ENCODE measurements around the gene KRT37. TPM values are rescaled to one million over a fixed set of nuclear protein-coding genes. Genes with fewer than 3 reads are reported as not detected.

The KRT37 gene
- total RNA-seq, 2 donors from 2014 or later: not detected

DNA sequence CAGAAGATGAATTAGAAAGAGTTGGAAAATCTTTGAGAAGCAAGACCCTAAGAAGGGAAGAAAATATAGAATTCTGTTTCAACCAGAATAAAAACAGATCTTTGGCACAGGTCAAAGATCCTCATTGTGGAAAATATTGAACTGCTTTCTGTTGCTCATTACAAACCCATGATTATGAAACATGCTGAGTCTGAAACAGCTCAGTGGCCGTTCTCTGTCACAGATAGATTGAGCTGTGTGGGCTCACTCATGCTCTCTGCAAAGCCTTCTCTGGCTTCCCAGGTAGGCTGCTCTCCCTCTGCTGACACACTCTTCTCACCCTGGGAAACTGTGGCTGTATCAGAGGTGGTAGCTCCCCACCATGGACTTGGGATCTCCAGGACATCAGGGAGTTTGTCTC is 19.8 kb upstream of the KRT37 start:
- no peak overlapping the region for H3K27ac ChIP-seq (ENCODE audit: low read depth, low read length)

DNA sequence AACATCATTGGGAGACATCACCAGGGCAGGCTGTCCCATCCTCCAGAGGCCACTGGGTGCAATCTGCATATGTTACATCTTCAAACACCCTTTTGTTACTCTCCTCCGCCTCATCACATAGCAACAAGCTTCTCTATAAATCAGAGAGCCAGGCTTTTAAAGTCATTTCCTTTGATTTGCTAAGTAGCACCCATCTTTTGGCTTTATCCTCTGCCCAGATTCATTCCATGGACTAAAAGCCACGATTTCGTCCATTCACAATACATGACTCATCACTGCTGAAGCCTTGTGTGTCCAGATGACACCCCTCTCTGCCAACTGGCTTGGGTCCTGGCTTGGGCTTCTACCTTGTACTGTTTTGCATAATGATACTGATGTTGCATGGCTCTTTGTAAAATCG is 18.4 kb upstream of the KRT37 start:
- peaks cover 7% of the 10 kb centered on the region for H3K27me3 Mint-ChIP-seq (ENCODE audit: insufficient read depth)
- no peaks in the 10 kb centered on the region for H3K4me1 Mint-ChIP-seq
- Histone ChIP-seq H3K4me1 (ENCODE audit: control insufficient read depth, insufficient read depth, low read length) (no peaks in the 10 kb centered on the region), H3K27ac (ENCODE audit: low read depth, low read length) (no peak overlapping the region), H3K36me3 (ENCODE audit: control insufficient read depth, insufficient read depth, low read length) (no peaks in the 10 kb centered on the region), H3K27me3 (ENCODE audit: control insufficient read depth, insufficient read depth, low read length, poor library complexity, severe bottlenecking) (no peaks in the 10 kb centered on the region), H3K9ac (ENCODE audit: extremely low read depth, low read length, poor library complexity, severe bottlenecking) (no peak overlapping the region), H3K9me3 (ENCODE audit: control insufficient read depth, low read length) (no peaks in the 10 kb centered on the region), H3K4me3 (ENCODE audit: low read length) (no peak overlapping the region)
- TF ChIP-seq, protein P1, sequence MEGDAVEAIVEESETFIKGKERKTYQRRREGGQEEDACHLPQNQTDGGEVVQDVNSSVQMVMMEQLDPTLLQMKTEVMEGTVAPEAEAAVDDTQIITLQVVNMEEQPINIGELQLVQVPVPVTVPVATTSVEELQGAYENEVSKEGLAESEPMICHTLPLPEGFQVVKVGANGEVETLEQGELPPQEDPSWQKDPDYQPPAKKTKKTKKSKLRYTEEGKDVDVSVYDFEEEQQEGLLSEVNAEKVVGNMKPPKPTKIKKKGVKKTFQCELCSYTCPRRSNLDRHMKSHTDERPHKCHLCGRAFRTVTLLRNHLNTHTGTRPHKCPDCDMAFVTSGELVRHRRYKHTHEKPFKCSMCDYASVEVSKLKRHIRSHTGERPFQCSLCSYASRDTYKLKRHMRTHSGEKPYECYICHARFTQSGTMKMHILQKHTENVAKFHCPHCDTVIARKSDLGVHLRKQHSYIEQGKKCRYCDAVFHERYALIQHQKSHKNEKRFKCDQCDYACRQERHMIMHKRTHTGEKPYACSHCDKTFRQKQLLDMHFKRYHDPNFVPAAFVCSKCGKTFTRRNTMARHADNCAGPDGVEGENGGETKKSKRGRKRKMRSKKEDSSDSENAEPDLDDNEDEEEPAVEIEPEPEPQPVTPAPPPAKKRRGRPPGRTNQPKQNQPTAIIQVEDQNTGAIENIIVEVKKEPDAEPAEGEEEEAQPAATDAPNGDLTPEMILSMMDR (conservative IDR thresholded peaks at IDR 0.05): no peak
- H3K9me3 Mint-ChIP-seq: no peaks in the 10 kb centered on the region
- H3K36me3 Mint-ChIP-seq (ENCODE audit: low read depth): no peaks in the 10 kb centered on the region
- DNase-seq: no peak
- H3K27ac Mint-ChIP-seq: no peak overlapping the region
- no peak overlapping the region for H3K4me3 Mint-ChIP-seq
- WGBS, 2 experiments (ENCODE audit: insufficient coverage in 1 of 2, insufficient read length in 1 of 2): 79 to 86% methylated on average over 4 of the region's 4 CpGs

More for the DNA sequence above, 19.8 kb upstream of the KRT37 start:
- Mint-ChIP-seq H3K9me3 (no peaks in the 10 kb centered on the region), H3K27ac (no peak overlapping the region), H3K4me3 (no peak overlapping the region), H3K4me1 (no peaks in the 10 kb centered on the region), H3K27me3 (ENCODE audit: insufficient read depth) (peaks cover 12% of the 10 kb centered on the region), H3K36me3 (ENCODE audit: low read depth) (no peaks in the 10 kb centered on the region)
- WGBS, 2 experiments (ENCODE audit: insufficient coverage in 1 of 2, insufficient read length in 1 of 2): 88 to 91% methylated on average over 1 of the region's 1 CpG
- Histone ChIP-seq H3K9me3 (ENCODE audit: control insufficient read depth, low read length) (no peaks in the 10 kb centered on the region), H3K27me3 (ENCODE audit: control insufficient read depth, insufficient read depth, low read length, poor library complexity, severe bottlenecking) (no peaks in the 10 kb centered on the region), H3K4me3 (ENCODE audit: low read length) (no peak overlapping the region), H3K4me1 (ENCODE audit: control insufficient read depth, insufficient read depth, low read length) (no peaks in the 10 kb centered on the region), H3K36me3 (ENCODE audit: control insufficient read depth, insufficient read depth, low read length) (no peaks in the 10 kb centered on the region), H3K9ac (ENCODE audit: extremely low read depth, low read length, poor library complexity, severe bottlenecking) (no peak overlapping the region)
- DNase-seq: no peak
- TF ChIP-seq, protein P1 (conservative IDR thresholded peaks at IDR 0.05): no peak

DNA sequence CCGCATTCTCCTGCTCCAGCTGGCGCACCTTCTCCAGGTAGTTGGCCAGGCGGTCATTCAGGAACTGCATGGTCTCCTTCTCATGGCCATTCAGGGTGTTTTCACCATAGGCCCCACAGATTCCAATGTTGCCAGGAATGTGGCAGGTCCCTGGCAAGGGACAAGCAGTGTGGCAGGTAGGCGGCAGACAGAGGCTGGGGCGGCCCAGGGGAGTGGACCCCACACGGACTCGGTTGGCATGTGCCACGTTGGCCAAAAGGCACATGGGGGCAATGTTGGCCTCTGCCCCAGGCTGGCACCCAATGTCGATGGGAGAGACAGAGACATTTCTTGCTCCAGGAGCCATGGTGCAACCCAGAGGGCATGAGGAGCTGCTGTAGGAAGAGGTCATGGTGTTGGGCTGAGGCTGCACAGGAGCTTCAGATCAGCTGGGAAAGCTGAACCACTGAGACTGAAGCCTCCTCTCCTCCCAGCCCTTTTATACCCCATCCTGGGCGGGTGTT is 16.2 kb upstream of the KRT37 start, which contains the start of gene KRT38:
KRT38 (minus strand) TSS at position 453 of the 503 bp plus-strand sequence; CDS start at position 391, 62 bp downstream.
- Mint-ChIP-seq H3K4me3 (no peak within 1 kb of the TSS), H3K27ac (no peak within 1 kb of the TSS), H3K9me3 (no peaks in the 10 kb centered on the region), H3K4me1 (no peaks in the 10 kb centered on the region), H3K27me3 (ENCODE audit: insufficient read depth) (peaks cover 7% of the 10 kb centered on the region), H3K36me3 (ENCODE audit: low read depth) (no peaks in the 10 kb centered on the region)
- no peak for DNase-seq
- Histone ChIP-seq H3K9ac (ENCODE audit: extremely low read depth, low read length, poor library complexity, severe bottlenecking) (no peak within 1 kb of the TSS), H3K4me1 (ENCODE audit: control insufficient read depth, insufficient read depth, low read length) (no peaks in the 10 kb centered on the region), H3K4me3 (ENCODE audit: low read length) (no peak within 1 kb of the TSS), H3K9me3 (ENCODE audit: control insufficient read depth, low read length) (no peaks in the 10 kb centered on the region), H3K36me3 (ENCODE audit: control insufficient read depth, insufficient read depth, low read length) (no peaks in the 10 kb centered on the region), H3K27ac (ENCODE audit: low read depth, low read length) (no peak within 1 kb of the TSS), H3K27me3 (ENCODE audit: control insufficient read depth, insufficient read depth, low read length, poor library complexity, severe bottlenecking) (no peaks in the 10 kb centered on the region)
- WGBS, 2 experiments (ENCODE audit: insufficient coverage in 1 of 2, insufficient read length in 1 of 2): 90 to 94% methylated on average over 9 to 10 of the region's 10 CpGs
- TF ChIP-seq, protein P1 (conservative IDR thresholded peaks at IDR 0.05): no peak

Measured in endodermal cell (in vitro differentiated cells).